Keratinocyte (primary cell): ENCODE data around the gene GRPEL2. TPM values are rescaled to one million over a fixed set of nuclear protein-coding genes. Genes with fewer than 3 reads are reported as not detected.
A peak's percentile ranks its signal among the peaks of the same experiment; 100 is the strongest.

Source experiments
- DNase-seq: peaks from one replicate; pipeline ENCODE4 v3.0.0-alpha.2; 2011; ENCODE audit warnings: low read depth, missing footprints, low spot score
- FAIRE-seq: peaks from 2 replicates; lab custom pipeline; 2011; peaks lifted over from hg19 to GRCh38; lab: Jason Lieb, UNC
- H2AFZ ChIP-seq: 2 replicates; pipeline ENCODE4 v1.6.0; 2012; ENCODE audit warnings: low read length, control low read depth, inconsistent platforms; ENCODE audit not compliant: control insufficient read depth
- H3K27ac ChIP-seq: 2 replicates; pipeline ENCODE4 v1.5.1; 2011; ENCODE audit warnings: low read length; ENCODE audit not compliant: control insufficient read depth, insufficient read depth
- H3K27me3 ChIP-seq: 3 replicates; pipeline ENCODE4 v1.6.0; 2011; ENCODE audit warnings: low read length; ENCODE audit not compliant: control insufficient read depth, insufficient read depth; ENCODE audit errors: extremely low read depth
- H3K36me3 ChIP-seq, 2 experiments: 2 replicates in 1 of 2; 3 replicates in 1 of 2; pipeline ENCODE4 v1.5.1; 2011; ENCODE audit warnings: low read length in 2 of 2, mild to moderate bottlenecking in 1 of 2; ENCODE audit not compliant: control insufficient read depth in 2 of 2, insufficient read depth in 2 of 2; ENCODE audit errors: extremely low read depth in 1 of 2
- H3K4me1 ChIP-seq: 3 replicates; pipeline ENCODE4 v1.5.1; 2011; ENCODE audit warnings: low read length; ENCODE audit not compliant: control insufficient read depth, insufficient read depth; ENCODE audit errors: extremely low read depth
- H3K4me2 ChIP-seq: 3 replicates; pipeline ENCODE4 v1.6.0; 2011; ENCODE audit warnings: low read depth, low read length; ENCODE audit not compliant: control insufficient read depth, insufficient read depth; ENCODE audit errors: extremely low read depth
- H3K4me3 ChIP-seq, 3 experiments: fragments of 200-600 bp in 1 of 3; sonication (generic) in 1 of 3; 2 replicates in 2 of 3; 3 replicates in 1 of 3; pipeline ENCODE4 v1.5.1; 2011 to 2016; ENCODE audit warnings: low read length in 3 of 3, mild to moderate bottlenecking in 3 of 3, control low read depth in 2 of 3, inconsistent platforms in 1 of 3, low read depth in 1 of 3, mixed read lengths in 1 of 3, mixed run types in 1 of 3, moderate library complexity in 1 of 3; ENCODE audit not compliant: control insufficient read depth in 2 of 3, insufficient read depth in 2 of 3; ENCODE audit errors: extremely low read depth in 1 of 3
- H3K79me2 ChIP-seq: 2 replicates; pipeline ENCODE4 v1.6.0; 2012; ENCODE audit warnings: low read length; ENCODE audit not compliant: control insufficient read depth, insufficient read depth
- H3K9ac ChIP-seq: 3 replicates; pipeline ENCODE4 v1.6.0; 2011; ENCODE audit warnings: low read length; ENCODE audit not compliant: control insufficient read depth, insufficient read depth; ENCODE audit errors: extremely low read depth
- H3K9me1 ChIP-seq: 3 replicates; pipeline ENCODE4 v1.6.0; 2011; ENCODE audit warnings: low read length; ENCODE audit not compliant: control insufficient read depth, insufficient read depth; ENCODE audit errors: extremely low read depth
- H3K9me3 ChIP-seq: 2 replicates; pipeline ENCODE4 v1.5.1; 2012; ENCODE audit warnings: low read depth, low read length; ENCODE audit not compliant: control insufficient read depth
- H4K20me1 ChIP-seq: 3 replicates; pipeline ENCODE4 v1.6.0; 2011; ENCODE audit warnings: low read length; ENCODE audit not compliant: control insufficient read depth, insufficient read depth; ENCODE audit errors: extremely low read depth
- EZH2 ChIP-seq: IDR thresholded peaks from one replicate; pipeline ENCODE4 v1.6.1; 2012; ENCODE audit warnings: inconsistent platforms, mild to moderate bottlenecking, low read length, moderate library complexity
- dilution Hi-C: fragments of 300-500 bp; cut with MboI; formaldehyde crosslinking; loops from one replicate; pipeline ENCODE4 v1.7.0; 2020; ENCODE audit warnings: low sequenced_read_pairs; ENCODE audit not compliant: extremely low pct_ligation_motif_present
- polyA plus RNA-seq, 5 experiments: library from polyadenylated mRNA; depleted of rRNA in 3 of 5; stranded (reverse) in 3 of 5; stranded (forward) in 1 of 5; unstranded in 1 of 5; fragments of >200 nt; gene quantifications; 1 replicate in 1 of 5; 2 replicates in 3 of 5; 3 replicates in 1 of 5; pipeline versions ENCODE4 v1.2.1 to v1.2.3, GENCODE V29; 2011 to 2012; ENCODE audit warnings: missing spikeins in 2 of 5, low read depth in 1 of 5, low replicate concordance in 1 of 5
- TF ChIP-seq, protein P1 (sequence below), 3 experiments: IDR thresholded peaks in 1 of 3; conservative IDR thresholded peaks in 1 of 3; optimal IDR thresholded peaks in 1 of 3; 2 replicates in 2 of 3; 3 replicates in 1 of 3; pipeline versions ENCODE3 to v1.5.1; 2011; ENCODE audit warnings: low read length in 3 of 3, mild to moderate bottlenecking in 3 of 3, moderate library complexity in 2 of 3, control low read depth in 1 of 3, inconsistent platforms in 1 of 3; ENCODE audit not compliant: insufficient read depth in 2 of 3; ENCODE audit errors: extremely low read depth in 1 of 3

GRPEL2 gene
- polyA plus RNA-seq, 1 donor (not counting 4 experiments of a cell fraction or from before 2014, with no cell fraction given): 17.5 TPM

DNA sequence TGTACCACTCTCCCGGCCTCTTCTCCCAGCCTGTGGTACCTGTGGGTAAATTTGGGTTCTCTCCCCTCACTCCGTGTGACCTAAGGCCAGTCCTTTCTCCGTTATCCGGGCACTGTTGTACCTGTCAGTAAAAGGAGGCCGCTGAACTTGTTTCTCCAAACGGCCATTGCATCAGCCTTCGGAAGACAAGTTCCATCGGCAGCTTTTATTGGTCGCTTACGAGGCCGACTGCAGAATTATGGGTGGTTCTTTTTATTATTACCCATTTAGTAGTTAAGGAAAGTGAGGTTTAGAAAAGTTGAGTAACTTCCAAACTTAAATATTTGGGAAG is 558 bp downstream of the GRPEL2 start:
- H3K9me1 ChIP-seq: no peaks in the 10 kb centered on the region
- H3K36me3 ChIP-seq: peaks cover 11 to 29% of the 10 kb centered on the region in 2 experiments
- FAIRE-seq: no peak
- TF ChIP-seq, protein P1, sequence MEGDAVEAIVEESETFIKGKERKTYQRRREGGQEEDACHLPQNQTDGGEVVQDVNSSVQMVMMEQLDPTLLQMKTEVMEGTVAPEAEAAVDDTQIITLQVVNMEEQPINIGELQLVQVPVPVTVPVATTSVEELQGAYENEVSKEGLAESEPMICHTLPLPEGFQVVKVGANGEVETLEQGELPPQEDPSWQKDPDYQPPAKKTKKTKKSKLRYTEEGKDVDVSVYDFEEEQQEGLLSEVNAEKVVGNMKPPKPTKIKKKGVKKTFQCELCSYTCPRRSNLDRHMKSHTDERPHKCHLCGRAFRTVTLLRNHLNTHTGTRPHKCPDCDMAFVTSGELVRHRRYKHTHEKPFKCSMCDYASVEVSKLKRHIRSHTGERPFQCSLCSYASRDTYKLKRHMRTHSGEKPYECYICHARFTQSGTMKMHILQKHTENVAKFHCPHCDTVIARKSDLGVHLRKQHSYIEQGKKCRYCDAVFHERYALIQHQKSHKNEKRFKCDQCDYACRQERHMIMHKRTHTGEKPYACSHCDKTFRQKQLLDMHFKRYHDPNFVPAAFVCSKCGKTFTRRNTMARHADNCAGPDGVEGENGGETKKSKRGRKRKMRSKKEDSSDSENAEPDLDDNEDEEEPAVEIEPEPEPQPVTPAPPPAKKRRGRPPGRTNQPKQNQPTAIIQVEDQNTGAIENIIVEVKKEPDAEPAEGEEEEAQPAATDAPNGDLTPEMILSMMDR (optimal IDR thresholded peaks at IDR 0.05 in 1 of 3, IDR thresholded peaks at IDR 0.05 in 1 of 3, conservative IDR thresholded peaks at IDR 0.05 in 1 of 3; ENCODE audit: extremely low read depth in 1 of 3, insufficient read depth in 2 of 3, low read length in 3 of 3): no peak
- TF ChIP-seq EZH2: no peak
- H3K27ac ChIP-seq: peak overlapping the region; percentile 70
- DNase-seq: no peak
- peak overlapping the region; percentile 72 for H2AFZ ChIP-seq
- H3K4me3 ChIP-seq: peak overlapping the region; percentile 81 to 97 (median 82)
- peaks cover 3% of the 10 kb centered on the region for H4K20me1 ChIP-seq
- H3K27me3 ChIP-seq: no peaks in the 10 kb centered on the region
- H3K4me1 ChIP-seq: peaks cover 16% of the 10 kb centered on the region
- H3K4me2 ChIP-seq: peak overlapping the region; percentile 87
- dilution Hi-C loops: no loop called here
- no peaks in the 10 kb centered on the region for H3K9me3 ChIP-seq
- peaks cover 42% of the 10 kb centered on the region for H3K79me2 ChIP-seq
- H3K9ac ChIP-seq: peak overlapping the region; percentile 75

DNA sequence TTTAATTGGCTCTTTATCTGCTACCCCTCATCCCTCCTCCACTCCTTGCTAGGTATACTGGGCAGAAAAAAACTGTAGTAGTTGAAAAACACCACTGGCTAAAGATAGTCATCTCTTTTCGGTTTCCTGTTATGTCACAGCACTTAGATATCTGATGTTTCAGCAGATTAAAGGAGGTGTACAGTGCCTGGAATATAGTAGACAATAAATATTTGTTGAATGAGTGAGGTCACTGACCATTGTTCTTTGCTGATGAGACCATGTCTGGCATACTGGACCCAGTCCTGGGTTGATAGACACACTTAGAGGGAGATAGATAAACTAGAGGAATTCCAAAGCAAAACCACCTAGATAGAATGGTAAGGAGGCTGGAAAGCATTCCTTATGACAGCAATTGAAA is 3.2 kb downstream of the GRPEL2 start:
- DNase-seq: no peak
- peaks cover 16% of the 10 kb centered on the region for H3K4me1 ChIP-seq
- H3K4me3 ChIP-seq: no peak overlapping the region
- H3K27ac ChIP-seq: no peak overlapping the region
- peaks cover 7% of the 10 kb centered on the region for H4K20me1 ChIP-seq
- TF ChIP-seq EZH2: no peak
- TF ChIP-seq, protein P1 (optimal IDR thresholded peaks at IDR 0.05 in 1 of 3, IDR thresholded peaks at IDR 0.05 in 1 of 3, conservative IDR thresholded peaks at IDR 0.05 in 1 of 3; ENCODE audit: extremely low read depth in 1 of 3, insufficient read depth in 2 of 3, low read length in 3 of 3): no peak
- no peak for FAIRE-seq
- H3K79me2 ChIP-seq: peaks cover 50% of the 10 kb centered on the region
- no peaks in the 10 kb centered on the region for H3K27me3 ChIP-seq
- dilution Hi-C loops: no loop called here
- no peaks in the 10 kb centered on the region for H3K9me1 ChIP-seq
- H3K4me2 ChIP-seq: no peak overlapping the region
- H2AFZ ChIP-seq: no peak overlapping the region
- H3K9ac ChIP-seq: no peak overlapping the region
- H3K36me3 ChIP-seq: peaks cover 17 to 32% of the 10 kb centered on the region in 2 experiments
- H3K9me3 ChIP-seq: no peaks in the 10 kb centered on the region
